HepG2 (cell line): ENCODE results near the gene NEDD4L. TPM values are rescaled to one million over a fixed set of nuclear protein-coding genes. Genes with fewer than 3 reads are reported as not detected.

Experiments
- ATAC-seq: fragments of 200-7000 bp; cut with Tn5 transposase; 3 replicates; pipeline ENCODE4 v1.9.1; 2020; ENCODE audit warnings: mild to moderate bottlenecking, moderate library complexity
- BruUV-seq: library from RNA; stranded (reverse); fragments of 400-500 nt; replicated peaks from 2 replicates; lab custom pipeline; 2021; lab: Mats Ljungman, UMichigan
- CTCF ChIA-PET: fragments of 300-600 bp; formaldehyde crosslinking; extraction: SDS; loops from one replicate; lab custom pipeline; 2021; ENCODE audit warnings: low total read pairs, inconsistent platforms, low intra/inter-chr PET ratio; lab: Yijun Ruan, JAX
- POLR2A ChIA-PET: fragments of 350-600 bp; sonication (Branson Sonifier 250); formaldehyde crosslinking; loops from one replicate; lab custom pipeline; 2020; ENCODE audit warnings: antibody characterized with exemption, inconsistent platforms; lab: Yijun Ruan, JAX
- DNase-seq: peaks from one replicate; pipeline ENCODE4 v3.0.0-alpha.2; 2015; ENCODE audit warnings: low spot score
- FAIRE-seq: peaks from 3 replicates; lab custom pipeline; 2011; peaks lifted over from hg19 to GRCh38; lab: Jason Lieb, UNC
- H2AFZ ChIP-seq: one replicate; pipeline ENCODE4 v1.6.1; 2011; ENCODE audit warnings: low read length, inconsistent platforms
- H3K27ac ChIP-seq: fragments of 300-600 bp; 3 replicates; pipeline ENCODE4 v1.8.0; 2011; ENCODE audit warnings: mixed run types, mild to moderate bottlenecking, mixed read lengths, low read length, inconsistent platforms; ENCODE audit not compliant: insufficient read depth; ENCODE audit errors: extremely low read length
- H3K27me3 ChIP-seq, 2 experiments: fragments of 200-600 bp in 1 of 2; 2 replicates in 1 of 2; 3 replicates in 1 of 2; pipeline versions ENCODE4 v1.6.0 to v1.8.0; 2011; ENCODE audit warnings: low read length in 2 of 2, mild to moderate bottlenecking in 2 of 2, moderate library complexity in 2 of 2, inconsistent platforms in 1 of 2; ENCODE audit not compliant: insufficient read depth in 2 of 2, control insufficient read depth in 1 of 2
- H3K36me3 ChIP-seq, 2 experiments: fragments of 200-600 bp in 1 of 2; replicated peaks in 1 of 2; 2 replicates in 1 of 2; 3 replicates in 1 of 2; pipeline versions ENCODE4 v1.5.1 to v1.8.0; 2011; ENCODE audit warnings: low read length in 2 of 2, inconsistent platforms in 1 of 2; ENCODE audit not compliant: insufficient read depth in 2 of 2, control insufficient read depth in 1 of 2
- H3K4me1 ChIP-seq: 2 replicates; pipeline ENCODE4 v1.5.1; 2012; ENCODE audit warnings: low read length, inconsistent platforms; ENCODE audit not compliant: insufficient read depth
- H3K4me2 ChIP-seq: 2 replicates; pipeline ENCODE4 v1.6.0; 2011; ENCODE audit warnings: low read depth, low read length, inconsistent platforms
- H3K4me3 ChIP-seq, 3 experiments: fragments of 200-600 bp in 1 of 3; sonication (generic), shearing (Covaris generic) in 1 of 3; replicated peaks in 1 of 3; 2 replicates each; pipeline ENCODE4 v1.5.1; 2011 to 2016; ENCODE audit warnings: low read length in 3 of 3, inconsistent platforms in 2 of 3, low read depth in 2 of 3, mild to moderate bottlenecking in 2 of 3, control low read depth in 1 of 3, mixed read lengths in 1 of 3; ENCODE audit not compliant: insufficient read depth in 1 of 3
- H3K79me2 ChIP-seq: one replicate; pipeline ENCODE4 v1.6.1; 2011; ENCODE audit warnings: low read length, inconsistent platforms; ENCODE audit not compliant: insufficient read depth
- H3K9ac ChIP-seq: 2 replicates; pipeline ENCODE4 v1.6.0; 2011; ENCODE audit warnings: mild to moderate bottlenecking, low read depth, low read length, inconsistent platforms; ENCODE audit not compliant: insufficient read depth
- H3K9me3 ChIP-seq: 2 replicates; pipeline ENCODE4 v1.5.1; 2012; ENCODE audit warnings: mild to moderate bottlenecking, low read length
- H4K20me1 ChIP-seq: 2 replicates; pipeline ENCODE4 v1.6.0; 2011; ENCODE audit warnings: inconsistent platforms, mild to moderate bottlenecking, low read length, moderate library complexity; ENCODE audit not compliant: insufficient read depth
- IKZF1 ChIP-seq: fragments of 450-650 bp; IDR thresholded peaks from 2 replicates; pipeline ENCODE4 v1.7.1; 2016
- ISL2 ChIP-seq: sonication (generic); formaldehyde crosslinking; IDR thresholded peaks from 2 replicates; pipeline ENCODE4 v1.5.0; 2020; ENCODE audit warnings: missing genetic modification reagents
- MLLT10 ChIP-seq: sonication (generic); formaldehyde crosslinking; IDR thresholded peaks from 2 replicates; pipeline ENCODE4 v1.4.0; 2020; ENCODE audit warnings: missing genetic modification reagents
- ZSCAN21 ChIP-seq: sonication (generic); formaldehyde crosslinking; IDR thresholded peaks from 2 replicates; pipeline ENCODE4 v1.8.0; 2022; ENCODE audit warnings: mild to moderate bottlenecking, missing genetic modification reagents, moderate library complexity, borderline replicate concordance
- WGBS: methylation state at CpG from one replicate; pipeline ENCODE4 v1.1.6; 2017; ENCODE audit warnings: low lambda C conversion rate; 5-methylcytosine and 5-hydroxymethylcytosine counted together
- in situ Hi-C: cut with HindIII; loops from 2 replicates; pipeline ENCODE4 v1.10.0; 2017; ENCODE audit warnings: low pct_unique_long_range_greater_than_20kb; ENCODE audit not compliant: extremely low pct_ligation_motif_present
- intact Hi-C: fragments of 100-400 bp; cut with micrococcal nuclease; formaldehyde crosslinking; loops from one replicate; pipeline ENCODE4 v1.10.0; 2022; ENCODE audit not compliant: unreplicated experiment
- polyA plus RNA-seq, 8 experiments: library from polyadenylated mRNA; depleted of rRNA in 3 of 8; stranded (reverse) in 7 of 8; unstranded in 1 of 8; fragments of >200 nt; fragmentation: Illumina TruSeq in 4 of 8; extraction: Trizol in 4 of 8; gene quantifications; 2 replicates each; pipeline versions ENCODE4 v1.2.1 to v1.2.3, GENCODE V29; 2011 to 2016; ENCODE audit warnings: low read depth in 4 of 8, missing spikeins in 1 of 8, mixed read lengths in 1 of 8; ENCODE audit not compliant: insufficient read depth in 1 of 8
- total RNA-seq, 5 experiments: library from RNA; depleted of rRNA; stranded (reverse); fragments of >200 nt; fragmentation: Illumina TruSeq; extraction: Trizol; gene quantifications; 2 replicates each; pipeline ENCODE4 v1.2.3, GENCODE V29; 2016; ENCODE audit warnings: low read depth in 1 of 5
- TF ChIP-seq, protein P1 (sequence below): sonication (generic); formaldehyde crosslinking; IDR thresholded peaks from 2 replicates; pipeline ENCODE4 v1.8.1; 2022; ENCODE audit warnings: low read depth, mild to moderate bottlenecking, missing genetic modification reagents
- TF ChIP-seq, protein P2 (sequence below): sonication (generic); formaldehyde crosslinking; IDR thresholded peaks from 2 replicates; pipeline ENCODE4 v1.5.0; 2020; ENCODE audit warnings: missing genetic modification reagents
- TF ChIP-seq, protein P3 (sequence below): sonication (generic); formaldehyde crosslinking; IDR thresholded peaks from 2 replicates; pipeline ENCODE4 v1.4.0; 2020; ENCODE audit warnings: mild to moderate bottlenecking, missing genetic modification reagents
- TF ChIP-seq, protein P4 (sequence below): sonication (generic); formaldehyde crosslinking; IDR thresholded peaks from 2 replicates; pipeline ENCODE4 v1.8.1; 2023; ENCODE audit warnings: missing genetic modification reagents, inconsistent platforms, borderline replicate concordance

The NEDD4L gene
- total and polyA plus RNA-seq, 2 of the 13 experiments (the other 11 are each of a cell fraction or from before 2014, with no cell fraction given) = 168 to 390 TPM

DNA sequence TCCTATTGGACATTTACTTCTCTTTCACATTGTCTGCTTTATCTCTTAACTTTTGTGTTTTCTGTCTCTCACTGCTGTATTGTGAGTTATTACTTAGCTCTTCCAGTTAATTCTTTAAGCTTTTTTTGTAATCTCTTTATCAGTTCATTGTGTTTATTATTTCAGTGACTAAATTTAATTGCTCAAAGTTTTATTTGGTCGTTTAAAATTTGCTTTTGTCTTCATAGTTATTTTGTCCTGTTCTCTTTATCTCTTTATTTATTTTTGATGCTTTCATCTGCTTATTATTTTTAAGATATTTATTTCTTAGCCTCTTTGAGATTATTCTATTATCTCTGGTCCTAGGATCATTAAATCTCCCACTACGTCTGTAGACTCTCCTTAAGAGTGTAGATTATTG is 316.3 kb downstream of the NEDD4L start:
- no peak overlapping the region for H3K4me2 ChIP-seq
- ChIA-PET POLR2A (no interaction called here), CTCF (no interaction called here)
- H4K20me1 ChIP-seq = no peaks in the 10 kb centered on the region
- H2AFZ ChIP-seq = no peak overlapping the region
- no peaks in the 10 kb centered on the region for H3K27me3 ChIP-seq
- no peaks in the 10 kb centered on the region for H3K4me1 ChIP-seq
- DNase-seq = no peak
- H3K27ac ChIP-seq = no peak overlapping the region
- TF ChIP-seq ISL2 (CRISPR knock-in tag) (no peak), IKZF1 (no peak), MLLT10 (no peak), ZSCAN21 (no peak)
- TF ChIP-seq, protein P1, sequence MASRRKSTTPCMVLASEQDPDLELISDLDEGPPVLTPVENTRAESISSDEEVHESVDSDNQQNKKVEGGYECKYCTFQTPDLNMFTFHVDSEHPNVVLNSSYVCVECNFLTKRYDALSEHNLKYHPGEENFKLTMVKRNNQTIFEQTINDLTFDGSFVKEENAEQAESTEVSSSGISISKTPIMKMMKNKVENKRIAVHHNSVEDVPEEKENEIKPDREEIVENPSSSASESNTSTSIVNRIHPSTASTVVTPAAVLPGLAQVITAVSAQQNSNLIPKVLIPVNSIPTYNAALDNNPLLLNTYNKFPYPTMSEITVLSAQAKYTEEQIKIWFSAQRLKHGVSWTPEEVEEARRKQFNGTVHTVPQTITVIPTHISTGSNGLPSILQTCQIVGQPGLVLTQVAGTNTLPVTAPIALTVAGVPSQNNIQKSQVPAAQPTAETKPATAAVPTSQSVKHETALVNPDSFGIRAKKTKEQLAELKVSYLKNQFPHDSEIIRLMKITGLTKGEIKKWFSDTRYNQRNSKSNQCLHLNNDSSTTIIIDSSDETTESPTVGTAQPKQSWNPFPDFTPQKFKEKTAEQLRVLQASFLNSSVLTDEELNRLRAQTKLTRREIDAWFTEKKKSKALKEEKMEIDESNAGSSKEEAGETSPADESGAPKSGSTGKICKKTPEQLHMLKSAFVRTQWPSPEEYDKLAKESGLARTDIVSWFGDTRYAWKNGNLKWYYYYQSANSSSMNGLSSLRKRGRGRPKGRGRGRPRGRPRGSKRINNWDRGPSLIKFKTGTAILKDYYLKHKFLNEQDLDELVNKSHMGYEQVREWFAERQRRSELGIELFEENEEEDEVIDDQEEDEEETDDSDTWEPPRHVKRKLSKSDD (CRISPR knock-in tag) = no peak
- TF ChIP-seq, protein P2, sequence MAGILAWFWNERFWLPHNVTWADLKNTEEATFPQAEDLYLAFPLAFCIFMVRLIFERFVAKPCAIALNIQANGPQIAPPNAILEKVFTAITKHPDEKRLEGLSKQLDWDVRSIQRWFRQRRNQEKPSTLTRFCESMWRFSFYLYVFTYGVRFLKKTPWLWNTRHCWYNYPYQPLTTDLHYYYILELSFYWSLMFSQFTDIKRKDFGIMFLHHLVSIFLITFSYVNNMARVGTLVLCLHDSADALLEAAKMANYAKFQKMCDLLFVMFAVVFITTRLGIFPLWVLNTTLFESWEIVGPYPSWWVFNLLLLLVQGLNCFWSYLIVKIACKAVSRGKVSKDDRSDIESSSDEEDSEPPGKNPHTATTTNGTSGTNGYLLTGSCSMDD = no peak
- TF ChIP-seq, protein P3, sequence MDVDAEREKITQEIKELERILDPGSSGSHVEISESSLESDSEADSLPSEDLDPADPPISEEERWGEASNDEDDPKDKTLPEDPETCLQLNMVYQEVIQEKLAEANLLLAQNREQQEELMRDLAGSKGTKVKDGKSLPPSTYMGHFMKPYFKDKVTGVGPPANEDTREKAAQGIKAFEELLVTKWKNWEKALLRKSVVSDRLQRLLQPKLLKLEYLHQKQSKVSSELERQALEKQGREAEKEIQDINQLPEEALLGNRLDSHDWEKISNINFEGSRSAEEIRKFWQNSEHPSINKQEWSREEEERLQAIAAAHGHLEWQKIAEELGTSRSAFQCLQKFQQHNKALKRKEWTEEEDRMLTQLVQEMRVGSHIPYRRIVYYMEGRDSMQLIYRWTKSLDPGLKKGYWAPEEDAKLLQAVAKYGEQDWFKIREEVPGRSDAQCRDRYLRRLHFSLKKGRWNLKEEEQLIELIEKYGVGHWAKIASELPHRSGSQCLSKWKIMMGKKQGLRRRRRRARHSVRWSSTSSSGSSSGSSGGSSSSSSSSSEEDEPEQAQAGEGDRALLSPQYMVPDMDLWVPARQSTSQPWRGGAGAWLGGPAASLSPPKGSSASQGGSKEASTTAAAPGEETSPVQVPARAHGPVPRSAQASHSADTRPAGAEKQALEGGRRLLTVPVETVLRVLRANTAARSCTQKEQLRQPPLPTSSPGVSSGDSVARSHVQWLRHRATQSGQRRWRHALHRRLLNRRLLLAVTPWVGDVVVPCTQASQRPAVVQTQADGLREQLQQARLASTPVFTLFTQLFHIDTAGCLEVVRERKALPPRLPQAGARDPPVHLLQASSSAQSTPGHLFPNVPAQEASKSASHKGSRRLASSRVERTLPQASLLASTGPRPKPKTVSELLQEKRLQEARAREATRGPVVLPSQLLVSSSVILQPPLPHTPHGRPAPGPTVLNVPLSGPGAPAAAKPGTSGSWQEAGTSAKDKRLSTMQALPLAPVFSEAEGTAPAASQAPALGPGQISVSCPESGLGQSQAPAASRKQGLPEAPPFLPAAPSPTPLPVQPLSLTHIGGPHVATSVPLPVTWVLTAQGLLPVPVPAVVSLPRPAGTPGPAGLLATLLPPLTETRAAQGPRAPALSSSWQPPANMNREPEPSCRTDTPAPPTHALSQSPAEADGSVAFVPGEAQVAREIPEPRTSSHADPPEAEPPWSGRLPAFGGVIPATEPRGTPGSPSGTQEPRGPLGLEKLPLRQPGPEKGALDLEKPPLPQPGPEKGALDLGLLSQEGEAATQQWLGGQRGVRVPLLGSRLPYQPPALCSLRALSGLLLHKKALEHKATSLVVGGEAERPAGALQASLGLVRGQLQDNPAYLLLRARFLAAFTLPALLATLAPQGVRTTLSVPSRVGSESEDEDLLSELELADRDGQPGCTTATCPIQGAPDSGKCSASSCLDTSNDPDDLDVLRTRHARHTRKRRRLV = no peak
- TF ChIP-seq, protein P4, sequence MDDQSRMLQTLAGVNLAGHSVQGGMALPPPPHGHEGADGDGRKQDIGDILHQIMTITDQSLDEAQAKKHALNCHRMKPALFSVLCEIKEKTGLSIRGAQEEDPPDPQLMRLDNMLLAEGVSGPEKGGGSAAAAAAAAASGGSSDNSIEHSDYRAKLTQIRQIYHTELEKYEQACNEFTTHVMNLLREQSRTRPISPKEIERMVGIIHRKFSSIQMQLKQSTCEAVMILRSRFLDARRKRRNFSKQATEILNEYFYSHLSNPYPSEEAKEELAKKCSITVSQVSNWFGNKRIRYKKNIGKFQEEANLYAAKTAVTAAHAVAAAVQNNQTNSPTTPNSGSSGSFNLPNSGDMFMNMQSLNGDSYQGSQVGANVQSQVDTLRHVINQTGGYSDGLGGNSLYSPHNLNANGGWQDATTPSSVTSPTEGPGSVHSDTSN = no peak
- no TSS peak for BruUV-seq
- no peaks in the 10 kb centered on the region for H3K79me2 ChIP-seq
- no peak for ATAC-seq
- H3K36me3 ChIP-seq = peaks cover 7 to 51% of the 10 kb centered on the region in 2 experiments; a peak in 3 of 5 replicates
- no peak overlapping the region for H3K9ac ChIP-seq
- in situ Hi-C loops = no loop called here
- no peak for FAIRE-seq
- H3K4me3 ChIP-seq = no peak overlapping the region
- H3K9me3 ChIP-seq = no peaks in the 10 kb centered on the region
- intact Hi-C loops = no loop called here
- WGBS = 91% methylated on average over 2 of the region's 2 CpGs
